Prostate gland (tissue), 2 donors: Measurements from ENCODE around the gene PROX2. TPM values are rescaled to one million over a fixed set of nuclear protein-coding genes. Genes with fewer than 3 reads are reported as not detected.

Source experiments
- DNase-seq: peaks from one replicate; pipeline ENCODE4 v3.0.0-alpha.2; 2019; ENCODE audit warnings: low spot score
- H3K27ac ChIP-seq, 2 donors: fragments of 200-600 bp; sonication (generic); 2 replicates each; pipeline ENCODE4 v1.5.1; 2017 to 2019
- H3K27me3 ChIP-seq: fragments of 200-600 bp; sonication (generic); replicated peaks from 2 replicates; pipeline ENCODE4 v1.5.1; 2019; ENCODE audit not compliant: insufficient read depth
- H3K36me3 ChIP-seq, 2 donors: fragments of 200-600 bp; sonication (generic); 1 replicate in 1 of 2; 2 replicates in 1 of 2; pipeline versions ENCODE4 v1.5.1 to v1.8.1; 2017 to 2019
- H3K4me1 ChIP-seq: fragments of 200-600 bp; sonication (generic); replicated peaks from 2 replicates; pipeline ENCODE4 v1.5.1; 2019
- H3K4me3 ChIP-seq, 2 donors: fragments of 200-600 bp; sonication (generic); 2 replicates each; pipeline ENCODE4 v1.5.1; 2017 to 2019
- H3K9me3 ChIP-seq: fragments of 200-600 bp; sonication (generic); 2 replicates; pipeline ENCODE4 v1.5.1; 2017
- POLR2A ChIP-seq: fragments of 450-650 bp; IDR thresholded peaks from one replicate; pipeline ENCODE4 v1.6.1; 2016; ENCODE audit warnings: antibody characterized with exemption, mild to moderate bottlenecking
- POLR2AphosphoS5 ChIP-seq: sonication (generic); formaldehyde crosslinking; IDR thresholded peaks from one replicate; pipeline ENCODE4 v1.6.1; 2017; ENCODE audit warnings: antibody characterized with exemption
- WGBS: methylation state at CpG from one replicate; pipeline ENCODE4 v1.1.5; 2018; 5-methylcytosine and 5-hydroxymethylcytosine counted together
- intact Hi-C: fragments of 100-400 bp; cut with DNase I; formaldehyde crosslinking; loops from one replicate; pipeline ENCODE4 v1.14.2; 2022
- total RNA-seq, 2 donors: library from RNA; depleted of rRNA; stranded (reverse); fragments of >200 nt; gene quantifications; one replicate each; pipeline ENCODE4 v1.1.0, GENCODE V29; 2016
- TF ChIP-seq, protein P1 (sequence below), 4 experiments: fragments of 200-600 bp in 2 of 4; fragments of 450-650 bp in 2 of 4; sonication (generic) in 2 of 4; IDR thresholded peaks; 1 replicate in 3 of 4; 2 replicates in 1 of 4; pipeline ENCODE4 v1.5.1; 2016 to 2019; ENCODE audit warnings: antibody characterized with exemption in 4 of 4, mild to moderate bottlenecking in 2 of 4, moderate library complexity in 2 of 4

Gene PROX2
- total RNA-seq, 2 donors from 2014 or later: not detected

DNA sequence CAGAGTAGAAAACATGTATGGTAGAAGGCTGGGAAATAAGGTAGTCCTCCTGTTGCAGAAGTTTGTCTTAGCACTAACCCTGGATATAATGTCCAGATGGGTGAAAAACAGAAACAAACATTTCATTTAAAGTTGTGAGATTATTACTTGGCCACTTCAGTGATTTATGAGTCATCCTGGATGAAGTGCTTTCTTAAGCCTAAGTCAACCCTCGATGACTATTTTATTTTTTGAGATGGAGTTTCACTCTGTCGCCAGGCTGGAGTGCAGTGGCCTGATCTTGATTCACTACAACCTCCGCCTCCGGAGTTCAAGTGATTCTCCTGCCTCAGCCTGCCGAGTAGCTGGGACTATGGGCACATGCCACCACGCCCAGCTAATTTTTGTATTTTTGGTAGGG, 15.9 kb upstream of the PROX2 start:
- no peak for DNase-seq
- H3K27ac ChIP-seq: no peak overlapping the region
- intact Hi-C loops: no loop called here
- 88% methylated on average over 6 of the region's 6 CpGs for WGBS
- no peaks in the 10 kb centered on the region for H3K27me3 ChIP-seq
- peaks cover 15 to 26% of the 10 kb centered on the region in 2 donors for H3K36me3 ChIP-seq
- peaks cover 6% of the 10 kb centered on the region for H3K4me1 ChIP-seq
- TF ChIP-seq POLR2AphosphoS5 (no peak), POLR2A (no peak)
- TF ChIP-seq, protein P1, sequence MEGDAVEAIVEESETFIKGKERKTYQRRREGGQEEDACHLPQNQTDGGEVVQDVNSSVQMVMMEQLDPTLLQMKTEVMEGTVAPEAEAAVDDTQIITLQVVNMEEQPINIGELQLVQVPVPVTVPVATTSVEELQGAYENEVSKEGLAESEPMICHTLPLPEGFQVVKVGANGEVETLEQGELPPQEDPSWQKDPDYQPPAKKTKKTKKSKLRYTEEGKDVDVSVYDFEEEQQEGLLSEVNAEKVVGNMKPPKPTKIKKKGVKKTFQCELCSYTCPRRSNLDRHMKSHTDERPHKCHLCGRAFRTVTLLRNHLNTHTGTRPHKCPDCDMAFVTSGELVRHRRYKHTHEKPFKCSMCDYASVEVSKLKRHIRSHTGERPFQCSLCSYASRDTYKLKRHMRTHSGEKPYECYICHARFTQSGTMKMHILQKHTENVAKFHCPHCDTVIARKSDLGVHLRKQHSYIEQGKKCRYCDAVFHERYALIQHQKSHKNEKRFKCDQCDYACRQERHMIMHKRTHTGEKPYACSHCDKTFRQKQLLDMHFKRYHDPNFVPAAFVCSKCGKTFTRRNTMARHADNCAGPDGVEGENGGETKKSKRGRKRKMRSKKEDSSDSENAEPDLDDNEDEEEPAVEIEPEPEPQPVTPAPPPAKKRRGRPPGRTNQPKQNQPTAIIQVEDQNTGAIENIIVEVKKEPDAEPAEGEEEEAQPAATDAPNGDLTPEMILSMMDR (IDR thresholded peaks at IDR 0.05): no peak
- H3K9me3 ChIP-seq: no peaks in the 10 kb centered on the region
- no peak overlapping the region for H3K4me3 ChIP-seq

DNA sequence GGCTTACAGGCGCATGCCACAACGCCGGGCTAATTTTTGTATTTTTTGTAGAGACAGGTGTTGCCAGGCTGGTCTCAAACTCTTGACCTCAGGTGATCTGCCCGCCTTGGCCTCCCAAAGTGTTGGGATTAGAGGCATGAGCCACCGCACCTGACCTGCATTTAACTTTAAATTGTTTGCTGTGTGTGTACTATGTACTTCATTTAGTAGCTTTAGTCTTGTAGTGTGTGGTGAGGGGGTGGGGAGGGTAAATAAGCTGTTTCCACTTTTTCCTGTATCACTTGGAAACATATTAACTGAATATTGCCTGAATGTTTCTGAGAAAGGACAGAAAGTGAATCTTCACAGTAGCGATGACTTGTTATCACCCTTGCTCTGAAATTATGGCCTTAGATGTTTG, 14.3 kb upstream of the PROX2 start:
- H3K4me1 ChIP-seq: peaks cover 11% of the 10 kb centered on the region
- H3K27ac ChIP-seq: no peak overlapping the region
- no peak for TF ChIP-seq POLR2A
- H3K36me3 ChIP-seq: peaks cover 15 to 22% of the 10 kb centered on the region in 2 donors
- H3K9me3 ChIP-seq: no peaks in the 10 kb centered on the region
- H3K27me3 ChIP-seq: no peaks in the 10 kb centered on the region
- whole genome bisulfite sequencing: 94% methylated on average over 6 of the region's 6 CpGs
- no peak for DNase-seq
- intact Hi-C loops: no loop called here
- H3K4me3 ChIP-seq: no peak overlapping the region

DNA sequence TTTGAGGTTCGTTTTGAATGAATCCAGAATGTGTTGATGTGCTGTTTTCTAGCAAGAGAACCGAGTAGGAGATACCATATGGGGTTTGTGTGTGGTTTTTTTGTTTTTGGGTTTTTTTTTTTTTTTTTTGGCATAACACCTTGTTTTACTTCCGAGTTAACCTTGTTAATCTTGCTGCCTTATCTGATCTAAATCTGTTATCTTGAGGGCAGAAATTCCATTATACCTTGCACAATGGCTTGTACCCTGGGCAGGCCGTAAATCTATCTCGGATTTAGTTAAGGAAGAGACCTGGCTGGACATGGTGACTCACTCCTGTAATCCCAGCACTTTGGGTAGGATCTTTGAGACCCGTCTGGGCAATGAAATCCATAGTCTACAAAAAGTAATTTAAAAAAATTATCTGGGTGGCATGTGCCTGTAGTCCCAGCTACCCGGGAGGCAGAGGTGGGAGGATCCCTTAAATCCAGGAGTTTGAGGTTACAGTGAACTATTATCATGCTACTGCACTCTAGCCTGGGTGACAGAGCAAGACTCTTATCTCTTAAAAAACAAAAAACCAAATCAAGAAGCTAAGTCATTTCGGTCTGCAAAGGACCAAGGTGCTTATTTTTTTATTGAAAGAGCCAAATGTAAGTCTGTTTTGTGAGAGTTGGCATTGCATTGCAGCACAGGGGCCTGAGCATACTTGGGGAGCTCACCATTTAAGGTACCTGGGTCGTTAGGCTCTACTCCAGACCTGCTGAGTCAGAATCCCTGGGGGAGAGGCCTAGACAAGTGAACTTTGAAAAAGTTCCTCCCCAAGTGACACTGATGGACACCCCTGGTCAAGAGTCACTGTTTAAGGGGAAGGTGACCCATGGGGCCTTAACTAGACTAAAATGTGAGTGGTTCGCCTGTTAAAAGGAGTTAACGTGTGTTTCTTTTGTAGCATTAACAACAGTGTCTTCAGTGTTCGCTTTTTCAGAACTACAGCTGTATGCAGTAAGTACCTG, 12.5 kb upstream of the PROX2 start:
- TF ChIP-seq, protein P1 (IDR thresholded peaks at IDR 0.05): no peak
- no peak for TF ChIP-seq POLR2A
- no peak for TF ChIP-seq POLR2AphosphoS5
- H3K9me3 ChIP-seq: no peaks in the 10 kb centered on the region
- H3K36me3 ChIP-seq: peaks cover 7% of the 10 kb centered on the region in 2 donors
- intact Hi-C loops: no loop called here
- 44% methylated on average over 12 of the region's 12 CpGs for WGBS
- no peak overlapping the region for H3K27ac ChIP-seq
- no peaks in the 10 kb centered on the region for H3K27me3 ChIP-seq
- DNase-seq: no peak
- H3K4me3 ChIP-seq: no peak overlapping the region
- H3K4me1 ChIP-seq: peaks cover 11% of the 10 kb centered on the region

DNA sequence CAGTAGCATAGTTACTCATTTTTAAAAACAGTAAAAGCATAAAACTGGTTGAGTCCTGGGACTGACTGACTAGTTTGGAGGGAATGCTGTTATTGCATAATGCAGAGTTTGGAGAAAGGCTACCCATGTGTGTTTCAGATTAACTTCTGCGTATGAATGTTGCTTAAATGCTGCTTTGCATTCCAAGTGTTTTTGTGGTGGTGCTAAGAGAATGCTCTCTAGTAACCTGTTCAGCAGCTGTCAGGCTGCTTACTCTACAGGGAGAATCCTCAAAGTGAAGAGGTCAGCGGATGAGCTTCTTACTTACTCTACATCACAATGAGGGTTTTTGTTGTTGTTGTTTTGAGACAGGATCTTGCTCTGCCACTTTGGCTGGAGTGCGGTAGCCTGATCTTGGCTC, 10.1 kb upstream of the PROX2 start:
- TF ChIP-seq, protein P1 (IDR thresholded peaks at IDR 0.05): no peak
- no peak for TF ChIP-seq POLR2A
- TF ChIP-seq POLR2AphosphoS5: no peak
- Histone ChIP-seq H3K4me3 (no peak overlapping the region), H3K27me3 (no peaks in the 10 kb centered on the region), H3K27ac (no peak overlapping the region), H3K36me3 (peaks cover 0 to 4% of the 10 kb centered on the region in 2 donors), H3K4me1 (peaks cover 11% of the 10 kb centered on the region), H3K9me3 (no peaks in the 10 kb centered on the region)
- 68% methylated on average over 3 of the region's 3 CpGs for WGBS
- intact Hi-C loops: no loop called here
- no peak for DNase-seq

DNA sequence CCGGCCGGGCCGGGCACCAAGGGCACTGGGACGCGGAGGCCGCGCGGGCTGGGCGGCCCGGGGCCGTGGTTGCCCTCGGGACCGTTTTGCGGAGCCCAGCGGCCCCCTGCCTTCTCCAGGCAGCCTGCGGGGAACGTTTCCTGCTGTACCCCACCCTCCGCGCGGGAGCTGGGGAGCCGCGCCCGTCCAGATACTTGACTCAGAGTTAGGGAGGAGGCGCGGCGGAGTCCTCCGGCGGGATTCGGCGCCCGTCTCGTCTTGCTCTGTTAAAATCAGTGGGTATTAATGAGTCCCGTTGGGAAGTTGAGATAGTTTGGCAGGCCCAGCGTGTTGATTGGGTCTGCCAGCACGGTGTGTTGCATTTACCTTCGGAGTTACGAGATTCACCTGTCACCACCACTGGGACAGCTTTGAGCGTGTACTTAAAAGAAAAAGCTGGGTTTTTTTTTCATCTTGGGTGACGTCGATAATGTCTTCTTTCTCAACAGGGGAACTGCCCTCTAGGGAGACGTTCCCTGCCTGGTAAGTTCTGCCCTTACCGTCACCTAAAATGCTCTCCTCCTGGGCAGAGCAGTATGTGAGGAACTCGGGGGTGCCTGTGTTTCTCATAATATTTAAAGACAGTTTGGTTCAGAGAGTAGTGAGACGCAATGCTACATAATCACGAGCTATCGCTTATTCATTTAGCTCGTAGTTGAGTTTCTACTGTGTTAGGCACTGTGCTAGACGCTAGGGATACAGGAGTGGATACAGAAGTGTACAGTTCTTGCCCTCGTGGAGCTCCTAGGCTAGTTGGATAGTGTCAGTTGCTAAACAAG, 6.4 kb upstream of the PROX2 start:
- H3K27ac ChIP-seq: peak overlapping the region; percentile 91 to 92
- peak overlapping the region; percentile 83 to 96 for H3K4me3 ChIP-seq
- no peaks in the 10 kb centered on the region for H3K36me3 ChIP-seq
- H3K9me3 ChIP-seq: no peaks in the 10 kb centered on the region
- peaks cover 5% of the 10 kb centered on the region for H3K4me1 ChIP-seq
- intact Hi-C loops: no loop called here
- no peaks in the 10 kb centered on the region for H3K27me3 ChIP-seq
- no peak for TF ChIP-seq POLR2A
- TF ChIP-seq POLR2AphosphoS5: no peak
- TF ChIP-seq, protein P1 (IDR thresholded peaks at IDR 0.05): no peak
- peak; percentile 17 for DNase-seq
- WGBS: under 1% methylated on average over 44 of the region's 49 CpGs
